MM.1S (cell line): ENCODE results near the gene SLC28A3.

Source experiments
- DNase-seq: peaks from one replicate; pipeline ENCODE4 v3.0.0-alpha.2; 2015
- H2AFZ ChIP-seq: fragments of 300-600 bp; sonication (generic); 2 replicates; pipeline ENCODE4 v1.6.0; 2016; ENCODE audit warnings: antibody characterized with exemption, low read length
- H3F3A ChIP-seq: fragments of 300-600 bp; sonication (generic); 2 replicates; pipeline ENCODE4 v1.6.1; 2016; ENCODE audit warnings: mild to moderate bottlenecking, antibody characterized with exemption, low read length, moderate library complexity, mixed read lengths; ENCODE audit not compliant: insufficient read depth
- H3K27ac ChIP-seq: fragments of 300-600 bp; sonication (generic); 2 replicates; pipeline ENCODE4 v1.5.1; 2016; ENCODE audit warnings: mild to moderate bottlenecking, low read length
- H3K27me3 ChIP-seq: fragments of 300-600 bp; sonication (generic); replicated peaks from 2 replicates; pipeline ENCODE4 v1.6.0; 2016; ENCODE audit warnings: low read length; ENCODE audit not compliant: insufficient read depth
- H3K36me3 ChIP-seq: fragments of 300-600 bp; sonication (generic); replicated peaks from 2 replicates; pipeline ENCODE4 v1.6.1; 2016; ENCODE audit warnings: mild to moderate bottlenecking, low read length, mixed read lengths; ENCODE audit not compliant: insufficient read depth
- H3K4me1 ChIP-seq: fragments of 300-600 bp; sonication (generic); 2 replicates; pipeline ENCODE4 v1.6.1; 2016; ENCODE audit warnings: low read length, mixed read lengths
- H3K4me2 ChIP-seq: fragments of 300-600 bp; sonication (generic); 2 replicates; pipeline ENCODE4 v1.6.0; 2016; ENCODE audit warnings: low read depth, low read length
- H3K4me3 ChIP-seq: fragments of 300-600 bp; sonication (generic); 2 replicates; pipeline ENCODE4 v1.5.1; 2016; ENCODE audit warnings: low read length, mixed read lengths
- H3K79me2 ChIP-seq: fragments of 300-600 bp; sonication (generic); 2 replicates; pipeline ENCODE4 v1.6.1; 2016; ENCODE audit warnings: mixed run types, low read length, mixed read lengths
- H3K9ac ChIP-seq: fragments of 300-600 bp; sonication (generic); 2 replicates; pipeline ENCODE4 v1.6.1; 2016; ENCODE audit warnings: low read length, mixed read lengths
- H3K9me2 ChIP-seq: fragments of 300-600 bp; sonication (generic); replicated peaks from 2 replicates; pipeline ENCODE4 v1.6.1; 2016; ENCODE audit warnings: mild to moderate bottlenecking, low read length, mixed read lengths; ENCODE audit not compliant: insufficient read depth
- H3K9me3 ChIP-seq: fragments of 300-600 bp; sonication (generic); replicated peaks from 2 replicates; pipeline ENCODE4 v1.6.1; 2016; ENCODE audit warnings: mild to moderate bottlenecking, low read length, mixed read lengths; ENCODE audit not compliant: insufficient read depth
- H4K20me1 ChIP-seq: fragments of 300-600 bp; sonication (generic); 2 replicates; pipeline ENCODE4 v1.6.1; 2016; ENCODE audit warnings: mild to moderate bottlenecking, low read length, moderate library complexity, mixed read lengths; ENCODE audit not compliant: insufficient read depth
- CTCF ChIP-seq: fragments of 300-600 bp; sonication (generic); IDR thresholded peaks from 2 replicates; pipeline ENCODE4 v1.5.1; 2016; ENCODE audit warnings: antibody characterized with exemption, low read length, mixed read lengths
- EZH2 ChIP-seq: fragments of 300-600 bp; sonication (generic); optimal IDR thresholded peaks from 2 replicates; pipeline ENCODE3; 2017; ENCODE audit warnings: low read depth, mild to moderate bottlenecking, antibody characterized with exemption, low read length, mixed read lengths
- EZH2phosphoT487 ChIP-seq: fragments of 300-600 bp; sonication (generic); IDR thresholded peaks from 2 replicates; pipeline ENCODE4 v1.6.1; 2018; ENCODE audit warnings: antibody characterized with exemption, low read length

SLC28A3 gene

DNA sequence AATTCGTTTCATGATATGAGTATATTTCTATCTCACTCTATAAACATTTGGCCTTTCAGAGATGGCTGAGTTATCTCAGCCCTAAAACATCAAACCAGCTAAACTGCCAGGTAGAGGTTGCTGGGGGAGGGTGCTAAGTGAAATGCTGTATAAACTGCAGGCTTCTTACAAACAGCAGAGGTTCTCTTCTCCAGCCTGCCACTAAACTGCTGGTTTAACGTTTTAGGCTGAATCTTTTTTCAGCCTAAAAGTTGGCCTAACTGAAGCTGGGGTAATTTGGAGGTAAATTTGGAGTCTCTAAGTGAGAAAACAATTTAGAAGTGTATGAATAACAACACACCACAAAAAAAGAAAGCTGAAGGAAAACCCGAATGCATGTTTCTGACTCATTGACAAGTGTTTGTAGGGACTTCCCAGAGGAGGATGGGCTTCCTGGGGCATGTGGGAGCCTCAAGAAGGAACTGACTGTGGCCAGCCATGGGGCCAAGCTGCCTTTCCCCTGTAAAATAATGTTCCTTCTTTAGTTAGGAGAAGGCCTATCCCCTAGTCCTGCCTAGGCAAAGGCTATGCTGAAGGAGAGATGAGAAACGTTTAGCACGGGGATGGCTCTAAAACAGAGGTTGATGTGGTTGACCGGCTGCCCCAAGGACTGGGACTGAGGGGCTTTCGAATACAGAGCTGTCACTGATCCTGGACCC, 44.3 kb downstream of the SLC28A3 start:
- peak; percentile 58 for DNase-seq
- Histone ChIP-seq H3K27ac (peak overlapping the region; percentile 55; the same call in 1 of the 2 replicates), H3K27me3 (no peaks in the 10 kb centered on the region), H3K36me3 (no peaks in the 10 kb centered on the region), H3K4me1 (peaks cover 25% of the 10 kb centered on the region), H3K9me2 (no peaks in the 10 kb centered on the region), H3K9ac (peak overlapping the region; percentile 17; the same call in 1 of the 2 replicates), H3K79me2 (no peaks in the 10 kb centered on the region), H4K20me1 (no peaks in the 10 kb centered on the region), H3K4me3 (no peak overlapping the region), H3K4me2 (peak overlapping the region; percentile 42), H3F3A (0 out of 2 replicates have a peak, but pooled peaks cover 6% of the 10 kb centered on the region), H3K9me3 (no peaks in the 10 kb centered on the region), H2AFZ (peak overlapping the region; percentile 27)
- TF ChIP-seq EZH2 (no peak), CTCF (no peak), EZH2phosphoT487 (no peak)

GRCh38 chr9:84294241-84294950, 46.2 kb downstream of the SLC28A3 start:
- Histone ChIP-seq H3K27ac (no peak overlapping the region), H3K9ac (no peak overlapping the region), H3K9me3 (no peaks in the 10 kb centered on the region), H3K9me2 (no peaks in the 10 kb centered on the region), H3F3A (0 out of 2 replicates have a peak, but pooled peaks cover 6% of the 10 kb centered on the region), H2AFZ (no peak overlapping the region), H3K4me2 (no peak overlapping the region), H3K4me3 (no peak overlapping the region), H3K36me3 (no peaks in the 10 kb centered on the region), H3K79me2 (no peaks in the 10 kb centered on the region), H3K27me3 (no peaks in the 10 kb centered on the region), H3K4me1 (peaks cover 25% of the 10 kb centered on the region), H4K20me1 (no peaks in the 10 kb centered on the region)
- no peak for DNase-seq
- TF ChIP-seq EZH2phosphoT487 (no peak), CTCF (peak; percentile 10; the same call in 1 of the 2 replicates), EZH2 (no peak)

DNA sequence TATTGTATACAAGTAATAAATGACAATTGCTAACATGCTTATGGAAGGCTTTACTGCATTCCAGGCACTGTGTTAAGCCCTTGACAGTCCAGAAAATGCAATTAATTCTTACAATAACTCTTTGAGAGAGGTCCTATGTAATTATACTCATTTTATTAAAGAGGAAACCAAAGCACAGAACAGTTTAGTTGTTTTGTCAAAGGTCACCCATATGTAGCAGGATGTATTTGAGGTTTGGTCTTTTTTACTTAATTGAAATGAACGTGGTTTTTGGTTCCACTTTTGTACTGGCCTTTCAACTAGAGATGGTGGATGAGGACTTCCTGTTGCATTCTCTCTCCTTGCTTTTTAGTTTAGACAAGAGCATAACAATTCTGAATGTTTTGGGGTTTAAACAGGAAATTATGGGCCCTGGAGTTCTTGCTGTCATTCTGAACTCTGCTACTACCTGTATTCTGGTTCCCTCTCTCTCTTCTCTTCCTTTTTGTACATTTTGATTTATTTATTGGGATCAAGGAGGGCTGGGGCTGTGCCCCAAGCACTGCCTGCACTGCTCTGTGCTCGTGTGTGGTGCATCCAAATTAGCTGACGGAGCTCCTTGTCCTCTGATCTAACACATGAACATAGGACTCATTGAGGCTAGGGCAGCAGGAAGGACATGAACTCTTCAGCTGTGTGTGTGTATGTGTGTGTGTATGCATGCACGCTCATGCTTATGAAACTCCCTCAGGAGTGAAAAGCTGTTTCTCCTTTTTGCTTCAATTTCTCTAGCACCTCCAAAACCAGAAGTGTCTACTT, 47.4 kb downstream of the SLC28A3 start:
- DNase-seq: peak; percentile 33
- Histone ChIP-seq H3K9me3 (no peaks in the 10 kb centered on the region), H3K79me2 (no peaks in the 10 kb centered on the region), H3K4me1 (peaks cover 25% of the 10 kb centered on the region), H3K9me2 (no peaks in the 10 kb centered on the region), H3K4me2 (peak overlapping the region; percentile 28; the same call in 1 of the 2 replicates), H3F3A (0 out of 2 replicates have a peak, but pooled peaks cover 6% of the 10 kb centered on the region), H3K27me3 (no peaks in the 10 kb centered on the region), H3K9ac (no peak overlapping the region), H4K20me1 (no peaks in the 10 kb centered on the region), H3K27ac (no peak overlapping the region), H3K36me3 (no peaks in the 10 kb centered on the region), H3K4me3 (no peak overlapping the region), H2AFZ (peak overlapping the region; percentile 59)
- TF ChIP-seq CTCF: no peak
- TF ChIP-seq EZH2: no peak
- TF ChIP-seq EZH2phosphoT487: no peak
